ENCODE measurements around the gene PCDH9. TPM values are rescaled to one million over a fixed set of nuclear protein-coding genes. Genes with fewer than 3 reads are reported as not detected.
A peak's percentile ranks its signal among the peaks of the same experiment; 100 is the strongest.

PCDH9 gene
- total and polyA plus RNA-seq, 2 of the 4 experiments (the other 2 are of a cell fraction) = 2.2 to 10.2 TPM

DNA sequence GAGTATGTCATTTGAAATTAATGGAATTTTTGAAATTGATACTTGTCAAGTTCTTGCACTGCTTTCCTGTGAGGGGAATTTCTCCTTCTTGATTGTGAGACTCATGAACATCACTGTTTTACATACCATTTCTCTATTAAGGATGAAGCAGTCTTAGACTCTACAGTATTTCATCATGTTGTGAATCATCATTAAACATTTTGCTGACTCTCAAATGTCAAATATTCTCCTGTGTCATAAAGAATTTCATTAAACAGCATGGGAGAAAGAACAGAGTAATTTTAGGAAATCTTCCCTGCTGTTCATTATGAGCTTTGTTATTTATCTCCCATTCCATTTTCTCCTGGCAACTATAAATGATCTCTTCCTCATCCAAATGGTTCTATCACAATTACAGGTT lies 729.0 kb downstream of the PCDH9 start:
- peak; percentile 78 for ATAC-seq (ENCODE audit: low read depth)
- H2BK20ac ChIP-seq (ENCODE audit: low read depth, low read length) = no peak overlapping the region
- no peaks in the 10 kb centered on the region for H3K9me1 ChIP-seq (ENCODE audit: insufficient read depth, low read length)
- H4K8ac ChIP-seq (ENCODE audit: low read depth in 2 of 2, low read length in 2 of 2) = no peak overlapping the region
- H3K79me1 ChIP-seq (ENCODE audit: low read depth in 1 of 2, low read length in 2 of 2) = no peaks in the 10 kb centered on the region
- no peaks in the 10 kb centered on the region for H3K27me3 ChIP-seq (ENCODE audit: control insufficient read depth, insufficient read depth, low read length)
- H3K9ac ChIP-seq (ENCODE audit: low read depth, low read length) = no peak overlapping the region
- no peak overlapping the region for H3K14ac ChIP-seq (replicated peaks; ENCODE audit: low read depth, low read length)
- no peak overlapping the region for H3K23ac ChIP-seq (ENCODE audit: low read depth, low read length)
- TF ChIP-seq CEBPB (IDR thresholded peaks at IDR 0.05; ENCODE audit: low read depth, low read length) = peak; percentile 81
- no peak for TF ChIP-seq RAD21 (IDR thresholded peaks at IDR 0.05; ENCODE audit: low read length)
- peak; percentile 60 for TF ChIP-seq FOS (IDR thresholded peaks at IDR 0.05; ENCODE audit: low read depth, low read length)
- TF ChIP-seq MAFK (IDR thresholded peaks at IDR 0.05; ENCODE audit: low read depth, low read length) = peak; percentile 88
- peak; percentile 78 for DNase-seq
- intact Hi-C loops (cut with micrococcal nuclease) = no loop called here
- no peaks in the 10 kb centered on the region for H3K36me3 ChIP-seq (ENCODE audit: control insufficient read depth, insufficient read depth, low read length)
- H2AFZ ChIP-seq (replicated peaks; ENCODE audit: low read length, poor library complexity) = no peak overlapping the region
- no peak overlapping the region for H3K4ac ChIP-seq (ENCODE audit: low read depth, low read length)
- H3K9me3 ChIP-seq (ENCODE audit: control insufficient read depth, insufficient read depth, low read length) = no peaks in the 10 kb centered on the region
- peak overlapping the region; percentile 70 for H2BK5ac ChIP-seq (ENCODE audit: low read depth, low read length, poor library complexity, severe bottlenecking)
- no peak overlapping the region for H3K18ac ChIP-seq (ENCODE audit: low read depth, low read length)
- CTCF ChIA-PET = interaction anchor here (0.6 kb wide), 1 partner anchor 276 kb away, joined by 4 read pairs; no protein-coding TSS in a partner anchor
- in situ Hi-C loops (cut with MboI; ENCODE audit: low sequenced_read_pairs) = no loop called here
- no peak overlapping the region for H4K5ac ChIP-seq (ENCODE audit: low read depth, low read length)
- H3K56ac ChIP-seq (ENCODE audit: extremely low read depth, insufficient read depth, low read length) = no peak overlapping the region
- no peak overlapping the region for H4K91ac ChIP-seq (ENCODE audit: insufficient read depth, low read depth, low read length)
- H2AK5ac ChIP-seq (ENCODE audit: low read depth, low read length) = no peak overlapping the region
- H4K20me1 ChIP-seq (ENCODE audit: insufficient read depth, low read length) = no peaks in the 10 kb centered on the region
- no peak overlapping the region for H3K4me2 ChIP-seq (ENCODE audit: low read depth, low read length)
- H2BK120ac ChIP-seq (ENCODE audit: low read depth, low read length) = no peak overlapping the region
- H3K4me1 ChIP-seq (ENCODE audit: control insufficient read depth, insufficient read depth, low read length) = no peaks in the 10 kb centered on the region
- H3K4me3 ChIP-seq (ENCODE audit: insufficient read depth, low read depth, low read length) = no peak overlapping the region
- no peak overlapping the region for H2BK15ac ChIP-seq (ENCODE audit: low read depth, low read length)
- POLR2A ChIA-PET (ENCODE audit: unreplicated experiment) = no interaction called here
- no peak overlapping the region for H3K27ac ChIP-seq (ENCODE audit: insufficient read depth, low read length)
- H2AK9ac ChIP-seq (replicated peaks; ENCODE audit: low read depth, low read length, poor library complexity) = no peak overlapping the region
- dilution Hi-C loops (cut with HindIII; ENCODE audit: low sequenced_read_pairs, unreplicated experiment) = no loop called here
- BruUV-seq (replicated peaks) = no TSS peak

Measured in IMR-90 (cell line).